GM23338 (cell line): Measurements from ENCODE around the gene AVPR1B. TPM values are rescaled to one million over a fixed set of nuclear protein-coding genes. Genes with fewer than 3 reads are reported as not detected.

Source experiments
- ATAC-seq: fragments of 200-7000 bp; cut with Tn5 transposase; 3 replicates; pipeline ENCODE4 v1.9.1; 2020
- DNase-seq: peaks from one replicate; pipeline ENCODE4 v3.0.0-alpha.2; 2015; ENCODE audit warnings: low spot score
- H2AFZ ChIP-seq: fragments of 200-600 bp; sonication (generic); 2 replicates; pipeline ENCODE4 v1.8.0; 2016; ENCODE audit warnings: antibody characterized with exemption, mild to moderate bottlenecking, moderate library complexity
- H3F3A ChIP-seq: fragments of 200-600 bp; sonication (generic); replicated peaks from 2 replicates; pipeline ENCODE4 v1.8.0; 2017; ENCODE audit warnings: antibody characterized with exemption, mixed run types, low read depth
- H3K27ac ChIP-seq: fragments of 200-600 bp; sonication (generic); 2 replicates; pipeline ENCODE4 v1.6.1; 2016; ENCODE audit warnings: low read depth
- H3K27me3 ChIP-seq: fragments of 200-600 bp; sonication (generic); 2 replicates; pipeline ENCODE4 v1.8.0; 2016; ENCODE audit warnings: mild to moderate bottlenecking, mixed run types, moderate library complexity; ENCODE audit not compliant: insufficient read depth
- H3K36me3 ChIP-seq: fragments of 200-600 bp; sonication (generic); 2 replicates; pipeline ENCODE4 v1.8.0; 2016; ENCODE audit warnings: mild to moderate bottlenecking; ENCODE audit not compliant: insufficient read depth
- H3K4me1 ChIP-seq: fragments of 200-600 bp; sonication (generic); 2 replicates; pipeline ENCODE4 v1.8.0; 2016; ENCODE audit warnings: mild to moderate bottlenecking, moderate library complexity; ENCODE audit not compliant: insufficient read depth
- H3K4me2 ChIP-seq: fragments of 200-600 bp; sonication (generic); 2 replicates; pipeline ENCODE4 v1.7.1; 2017; ENCODE audit warnings: mixed run types
- H3K4me3 ChIP-seq: fragments of 200-600 bp; sonication (generic); 2 replicates; pipeline ENCODE4 v1.6.1; 2016; ENCODE audit warnings: mixed run types
- H3K79me2 ChIP-seq: fragments of 200-600 bp; sonication (generic); replicated peaks from 2 replicates; pipeline ENCODE4 v1.8.0; 2017; ENCODE audit warnings: mild to moderate bottlenecking; ENCODE audit not compliant: insufficient read depth
- H3K9me2 ChIP-seq: fragments of 200-600 bp; sonication (generic); 2 replicates; pipeline ENCODE4 v1.8.0; 2017; ENCODE audit not compliant: insufficient read depth
- H4K20me1 ChIP-seq: fragments of 200-600 bp; sonication (generic); replicated peaks from 2 replicates; pipeline ENCODE4 v1.8.0; 2017; ENCODE audit warnings: mild to moderate bottlenecking; ENCODE audit not compliant: insufficient read depth
- H3K27ac Mint-ChIP-seq: 2 replicates; pipeline ENCODE4 v1.8.0; 2020; ENCODE audit warnings: inconsistent platforms, mild to moderate bottlenecking, moderate library complexity, mixed read lengths
- H3K27me3 Mint-ChIP-seq: 3 replicates; pipeline ENCODE4 v1.8.0; 2022; ENCODE audit warnings: low read depth, mild to moderate bottlenecking, moderate library complexity, mixed read lengths, inconsistent platforms; ENCODE audit not compliant: insufficient read depth, poor library complexity
- H3K36me3 Mint-ChIP-seq: 3 replicates; pipeline ENCODE4 v1.8.0; 2021; ENCODE audit warnings: low read depth, mild to moderate bottlenecking, inconsistent platforms, moderate library complexity, mixed read lengths
- H3K4me1 Mint-ChIP-seq: 3 replicates; pipeline ENCODE4 v1.8.0; 2020; ENCODE audit warnings: mild to moderate bottlenecking, inconsistent platforms, mixed read lengths
- H3K4me3 Mint-ChIP-seq: 3 replicates; pipeline ENCODE4 v1.8.0; 2021; ENCODE audit warnings: moderate library complexity, mild to moderate bottlenecking, inconsistent platforms, mixed read lengths
- H3K9me3 Mint-ChIP-seq: 3 replicates; pipeline ENCODE4 v1.8.0; 2020; ENCODE audit warnings: moderate library complexity, mild to moderate bottlenecking, inconsistent platforms, mixed read lengths
- CREB1 ChIP-seq: fragments of 250-450 bp; sonication (Bioruptor Pico); IDR thresholded peaks from 2 replicates; pipeline ENCODE4 v1.5.0; 2020; ENCODE audit warnings: low read depth, mild to moderate bottlenecking, moderate library complexity
- CTCF ChIP-seq, 2 experiments: fragments of 200-600 bp in 1 of 2; sonication (generic) in 1 of 2; conservative IDR thresholded peaks; 2 replicates each; pipeline versions ENCODE4 v1.5.1 to v1.6.1; 2016 to 2017; ENCODE audit warnings: antibody characterized with exemption in 2 of 2, low read depth in 2 of 2, mild to moderate bottlenecking in 2 of 2, moderate library complexity in 1 of 2
- ETS1 ChIP-seq: IDR thresholded peaks from 2 replicates; pipeline ENCODE4 v1.6.1; 2016; ENCODE audit warnings: antibody characterized with exemption
- EZH2 ChIP-seq: fragments of 200-600 bp; sonication (generic); IDR thresholded peaks from one replicate; pipeline ENCODE4 v1.8.0; 2017; ENCODE audit warnings: antibody characterized with exemption, mild to moderate bottlenecking, low read depth; ENCODE audit not compliant: unreplicated experiment
- EZH2phosphoT487 ChIP-seq: fragments of 200-600 bp; sonication (generic); IDR thresholded peaks from one replicate; pipeline ENCODE4 v1.8.1; 2018; ENCODE audit warnings: antibody characterized with exemption; ENCODE audit not compliant: unreplicated experiment
- JUNB ChIP-seq: IDR thresholded peaks from one replicate; pipeline ENCODE4 v1.6.1; 2016; ENCODE audit warnings: antibody characterized with exemption; ENCODE audit not compliant: unreplicated experiment
- NANOG ChIP-seq: IDR thresholded peaks from 2 replicates; pipeline ENCODE4 v1.6.1; 2016; ENCODE audit warnings: antibody characterized with exemption, borderline replicate concordance
- POLR2AphosphoS5 ChIP-seq: IDR thresholded peaks from 2 replicates; pipeline ENCODE4 v1.6.1; 2016; ENCODE audit warnings: antibody characterized with exemption, low read depth
- REST ChIP-seq: IDR thresholded peaks from one replicate; pipeline ENCODE4 v1.6.1; 2018; ENCODE audit warnings: antibody characterized with exemption; ENCODE audit not compliant: unreplicated experiment
- STAT1 ChIP-seq: IDR thresholded peaks from one replicate; pipeline ENCODE4 v1.6.1; 2016; ENCODE audit warnings: antibody characterized with exemption; ENCODE audit not compliant: unreplicated experiment
- ZNF114 ChIP-seq: fragments of 250-450 bp; sonication (Bioruptor Pico); IDR thresholded peaks from 2 replicates; pipeline ENCODE4 v1.5.0; 2020; ENCODE audit warnings: mild to moderate bottlenecking, moderate library complexity
- ZNF331 ChIP-seq: fragments of 250-450 bp; sonication (Bioruptor Pico); IDR thresholded peaks from 2 replicates; pipeline ENCODE4 v1.5.0; 2020; ENCODE audit warnings: low read depth, mild to moderate bottlenecking, moderate library complexity
- ZNF462 ChIP-seq: fragments of 250-450 bp; sonication (Bioruptor Pico); IDR thresholded peaks from 2 replicates; pipeline ENCODE4 v1.5.0; 2020; ENCODE audit warnings: mild to moderate bottlenecking, moderate library complexity
- polyA plus RNA-seq: library from polyadenylated mRNA; unstranded; fragments of >200 nt; fragmentation: Nextera tagmentation; extraction: Ambion mirVana; gene quantifications from 2 replicates; pipeline ENCODE4 v1.2.1, GENCODE V29; 2016
- total RNA-seq: library from RNA; depleted of rRNA; stranded (reverse); fragments of >200 nt; shearing (Covaris generic); gene quantifications from 2 replicates; pipeline ENCODE4 v1.2.3, GENCODE V29; 2014

AVPR1B gene
- total and polyA plus RNA-seq, 2 experiments from 2014 or later: 0.24 to 0.52 TPM

GRCh38 chr1:206110820-206111219 is 6.4 kb downstream of the AVPR1B start:
- Histone ChIP-seq H3K36me3 (no peaks in the 10 kb centered on the region), H3K4me2 (no peak overlapping the region), H2AFZ (no peak overlapping the region), H3K4me3 (no peak overlapping the region), H3K9me2 (no peaks in the 10 kb centered on the region), H3K79me2 (no peaks in the 10 kb centered on the region), H3K27me3 (no peaks in the 10 kb centered on the region), H3K27ac (no peak overlapping the region), H3K4me1 (no peaks in the 10 kb centered on the region), H3F3A (no peaks in the 10 kb centered on the region), H4K20me1 (no peaks in the 10 kb centered on the region)
- Mint-ChIP-seq H3K4me1 (no peaks in the 10 kb centered on the region), H3K27me3 (peaks cover 8% of the 10 kb centered on the region), H3K27ac (no peak overlapping the region), H3K36me3 (no peaks in the 10 kb centered on the region), H3K4me3 (no peak overlapping the region), H3K9me3 (no peaks in the 10 kb centered on the region)
- ATAC-seq: no peak
- no peak for DNase-seq
- TF ChIP-seq EZH2: no peak
- no peak for TF ChIP-seq CREB1 (CRISPR knock-in tag)
- TF ChIP-seq EZH2phosphoT487: no peak
- TF ChIP-seq ZNF331 (CRISPR knock-in tag): no peak
- TF ChIP-seq STAT1: no peak
- TF ChIP-seq ZNF114 (CRISPR knock-in tag): no peak
- TF ChIP-seq POLR2AphosphoS5: no peak
- TF ChIP-seq REST: no peak
- no peak for TF ChIP-seq ETS1
- TF ChIP-seq NANOG: no peak
- no peak for TF ChIP-seq JUNB
- no peak for TF ChIP-seq CTCF (conservative IDR thresholded peaks at IDR 0.05; ENCODE audit: low read depth in 2 of 2)
- no peak for TF ChIP-seq ZNF462 (CRISPR knock-in tag)
